HG02852 (cell line): Measurements from ENCODE around the gene KLHL40.
"Not testable (repeated sequence)": the region's sequence is repeated elsewhere in the genome, so short reads cannot be mapped to it uniquely, and the experiment has no call there.

Source experiments
- ATAC-seq: cut with Tn5 transposase; IDR thresholded peaks from one replicate; pipeline ENCODE4 v1.9.1; 2021; ENCODE audit warnings: mild to moderate bottlenecking, moderate library complexity; ENCODE audit not compliant: unreplicated experiment

KLHL40 gene

GRCh38 chr3:42717306-42717705 lies 32.0 kb downstream of the KLHL40 start:
- no peak for ATAC-seq

GRCh38 chr3:42718338-42718737 lies 33.0 kb downstream of the KLHL40 start:
- ATAC-seq: no peak

GRCh38 chr3:42719002-42719401 lies 33.7 kb downstream of the KLHL40 start:
- no peak for ATAC-seq

GRCh38 chr3:42720126-42720525 lies 34.8 kb downstream of the KLHL40 start:
- ATAC-seq: no peak

GRCh38 chr3:42721690-42722089 lies 36.4 kb downstream of the KLHL40 start:
- no peak for ATAC-seq

GRCh38 chr3:42722442-42722841 lies 37.1 kb downstream of the KLHL40 start:
- ATAC-seq: not testable (repeated sequence)

- no peak for ATAC-seq
Measured at GRCh38 chr3:42723219-42723618, 37.9 kb downstream of the KLHL40 start.

- ATAC-seq: no peak
Measured at GRCh38 chr3:42725454-42725853, 40.1 kb downstream of the KLHL40 start.

- no peak for ATAC-seq
Measured at GRCh38 chr3:42728056-42728455, 42.7 kb downstream of the KLHL40 start.

- no peak for ATAC-seq
Measured at GRCh38 chr3:42728668-42729364, 43.5 kb downstream of the KLHL40 start.

- no peak for ATAC-seq
Measured at GRCh38 chr3:42729404-42730145, 44.2 kb downstream of the KLHL40 start.

GRCh38 chr3:42730294-42730693 lies 45.0 kb downstream of the KLHL40 start:
- no peak for ATAC-seq

GRCh38 chr3:42730706-42731420 lies 45.5 kb downstream of the KLHL40 start:
- no peak for ATAC-seq

- no peak for ATAC-seq
Measured at GRCh38 chr3:42731476-42732195, 46.3 kb downstream of the KLHL40 start.

- no peak for ATAC-seq
Measured at GRCh38 chr3:42732196-42732828, 47.0 kb downstream of the KLHL40 start.

GRCh38 chr3:42732829-42733459 lies 47.6 kb downstream of the KLHL40 start:
- ATAC-seq: no peak

- no peak for ATAC-seq
Measured at GRCh38 chr3:42733501-42734262, 48.3 kb downstream of the KLHL40 start.

GRCh38 chr3:42734263-42734860 lies 49.0 kb downstream of the KLHL40 start:
- no peak for ATAC-seq

- ATAC-seq: no peak
Measured at GRCh38 chr3:42735019-42735418, 49.7 kb downstream of the KLHL40 start.
